Measurements from ENCODE around the gene SKAP1.
"Not testable (repeated sequence)": the region's sequence is repeated elsewhere in the genome, so short reads cannot be mapped to it uniquely, and the experiment has no call there.

The SKAP1 gene

GRCh38 chr17:48311324-48311723 is 118.7 kb downstream of the SKAP1 start:
- no peak for DNase-seq

DNA sequence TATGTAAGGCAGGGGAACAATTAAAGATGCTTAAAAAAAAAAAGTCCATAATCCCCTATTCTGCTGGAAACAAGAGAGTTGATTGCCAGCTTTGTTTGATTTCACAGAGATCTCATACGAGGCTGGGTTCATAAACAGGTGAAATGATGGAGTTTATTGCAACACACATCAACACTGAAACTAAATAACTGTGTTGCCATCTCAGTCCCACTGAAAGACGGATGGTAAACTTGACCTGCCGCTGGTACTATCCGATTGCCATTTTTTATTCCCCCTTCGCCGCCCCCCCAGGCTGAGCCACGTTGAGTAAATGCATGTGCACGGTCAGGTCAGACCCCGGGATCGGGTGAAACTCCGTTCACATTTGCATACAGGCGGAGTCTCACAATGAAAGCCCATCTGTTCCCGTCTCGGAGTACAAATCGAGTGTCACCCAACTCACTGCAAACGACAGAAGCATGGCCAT is 119.2 kb downstream of the SKAP1 start:
- DNase-seq = no peak

DNA sequence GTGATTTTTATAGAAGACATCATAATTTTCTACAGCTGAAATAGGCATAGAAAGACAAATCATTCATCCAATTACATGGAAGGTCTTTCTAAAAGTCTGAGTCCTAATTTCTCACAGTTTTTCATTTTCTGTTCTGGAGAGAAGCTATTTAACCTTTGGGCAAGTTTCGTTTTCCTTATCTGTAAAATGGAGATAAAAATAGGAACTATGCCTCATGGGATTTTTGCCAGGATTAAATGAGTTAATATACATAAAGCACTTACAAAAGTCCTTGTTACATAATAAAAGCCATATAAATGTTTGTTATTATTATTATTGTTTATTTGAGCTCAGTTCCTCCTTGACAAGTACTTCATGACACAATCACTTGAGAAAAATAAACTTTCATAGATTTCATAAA is 121.4 kb downstream of the SKAP1 start:
- no peak for DNase-seq

DNA sequence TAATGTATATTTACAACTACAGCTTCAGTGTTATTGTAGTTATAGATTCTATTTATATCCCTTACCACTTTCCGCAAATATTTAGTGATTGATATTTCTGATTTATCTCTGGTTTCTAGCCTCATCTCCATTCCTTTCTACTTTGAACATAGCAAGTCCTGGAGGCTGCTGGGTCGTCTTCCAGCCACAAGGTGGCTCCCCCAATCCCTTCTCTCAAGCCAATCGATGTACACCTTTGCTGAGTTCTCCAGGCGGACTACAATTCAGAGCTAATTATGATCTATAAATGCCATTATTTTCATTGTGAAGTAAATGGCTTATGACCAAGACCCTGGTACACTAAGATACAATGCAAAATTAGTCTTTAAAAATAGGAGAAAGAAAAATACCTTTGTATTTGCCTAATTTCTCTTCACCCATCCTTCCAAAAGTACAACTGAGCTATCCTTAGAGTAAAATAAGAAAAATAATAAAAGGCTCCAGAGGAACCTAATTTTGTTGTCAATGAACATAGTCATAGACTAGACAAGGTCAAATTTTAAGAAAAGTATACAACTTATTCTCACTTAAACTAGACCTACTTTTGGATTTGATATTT is 122.1 kb downstream of the SKAP1 start:
- DNase-seq = no peak

DNA sequence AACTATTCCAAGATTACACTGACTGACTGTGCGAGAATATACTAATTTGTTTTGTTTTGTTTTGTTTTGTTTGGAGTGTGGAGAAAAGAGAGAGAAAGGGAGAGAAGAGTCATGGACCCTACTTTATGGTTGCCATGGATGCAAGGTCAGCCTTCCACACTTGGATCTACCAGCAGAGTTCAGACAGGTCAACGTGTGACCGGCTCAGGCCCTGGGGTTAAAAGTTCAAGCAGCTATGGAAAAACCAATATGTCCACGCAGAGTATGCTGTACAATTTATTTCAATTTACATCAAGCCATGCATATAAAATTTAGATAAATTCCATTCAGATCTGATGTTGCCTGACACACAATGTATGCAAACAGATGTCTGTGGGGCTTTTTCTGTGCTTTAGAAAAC is 122.8 kb downstream of the SKAP1 start:
- no peak for DNase-seq

GRCh38 chr17:48301002-48301401 is 129.0 kb downstream of the SKAP1 start:
- no peak for DNase-seq

GRCh38 chr17:48299760-48300159 is 130.3 kb downstream of the SKAP1 start:
- DNase-seq = no peak

GRCh38 chr17:48297825-48298224 is 132.2 kb downstream of the SKAP1 start:
- DNase-seq = no peak

DNA sequence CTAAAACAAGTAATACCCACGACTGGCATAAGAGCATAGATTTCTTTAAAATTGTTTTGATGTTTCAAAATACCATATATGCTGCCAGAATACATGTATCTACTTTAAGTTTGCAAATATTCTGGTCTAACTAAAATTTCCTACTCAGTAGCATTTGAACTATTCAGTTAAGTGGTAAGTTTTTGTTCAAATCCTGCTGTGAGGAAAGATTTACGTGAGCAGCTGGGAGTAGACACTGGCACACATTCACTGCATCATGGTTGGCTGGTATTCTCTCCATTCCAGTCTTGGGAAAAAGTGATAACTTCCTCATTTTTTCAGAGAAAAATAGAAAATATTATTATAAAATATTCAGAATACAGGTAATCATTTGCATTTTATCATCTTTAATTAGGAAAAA is 133.6 kb downstream of the SKAP1 start:
- DNase-seq = no peak

GRCh38 chr17:48295362-48296288 is 134.4 kb downstream of the SKAP1 start:
- no peak for DNase-seq

DNA sequence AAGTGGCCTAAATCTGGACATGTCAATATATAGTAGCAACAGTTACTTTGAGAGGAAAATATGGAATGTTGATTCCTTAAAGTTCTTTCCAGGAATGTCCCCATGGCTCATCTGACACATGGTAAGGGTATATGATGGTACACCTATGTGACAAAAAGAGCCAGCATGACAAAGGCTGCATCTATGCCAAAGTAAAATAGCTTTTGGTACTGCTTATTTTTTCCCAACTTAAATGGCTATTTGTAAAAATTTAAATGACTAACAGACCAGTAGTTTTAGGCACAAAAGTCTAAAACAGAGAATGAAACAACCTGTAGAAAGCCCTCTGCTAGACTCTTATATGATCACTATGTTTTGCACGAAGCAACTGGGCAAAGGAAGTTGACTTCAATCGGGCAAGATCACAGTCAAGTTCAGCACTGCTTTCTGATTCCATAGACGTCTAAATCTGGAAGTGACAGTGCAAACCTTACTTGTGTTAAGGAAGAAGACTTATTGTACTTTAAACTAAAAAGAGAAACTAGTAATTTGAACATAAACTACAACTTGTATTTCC is 135.1 kb downstream of the SKAP1 start:
- DNase-seq = no peak

DNA sequence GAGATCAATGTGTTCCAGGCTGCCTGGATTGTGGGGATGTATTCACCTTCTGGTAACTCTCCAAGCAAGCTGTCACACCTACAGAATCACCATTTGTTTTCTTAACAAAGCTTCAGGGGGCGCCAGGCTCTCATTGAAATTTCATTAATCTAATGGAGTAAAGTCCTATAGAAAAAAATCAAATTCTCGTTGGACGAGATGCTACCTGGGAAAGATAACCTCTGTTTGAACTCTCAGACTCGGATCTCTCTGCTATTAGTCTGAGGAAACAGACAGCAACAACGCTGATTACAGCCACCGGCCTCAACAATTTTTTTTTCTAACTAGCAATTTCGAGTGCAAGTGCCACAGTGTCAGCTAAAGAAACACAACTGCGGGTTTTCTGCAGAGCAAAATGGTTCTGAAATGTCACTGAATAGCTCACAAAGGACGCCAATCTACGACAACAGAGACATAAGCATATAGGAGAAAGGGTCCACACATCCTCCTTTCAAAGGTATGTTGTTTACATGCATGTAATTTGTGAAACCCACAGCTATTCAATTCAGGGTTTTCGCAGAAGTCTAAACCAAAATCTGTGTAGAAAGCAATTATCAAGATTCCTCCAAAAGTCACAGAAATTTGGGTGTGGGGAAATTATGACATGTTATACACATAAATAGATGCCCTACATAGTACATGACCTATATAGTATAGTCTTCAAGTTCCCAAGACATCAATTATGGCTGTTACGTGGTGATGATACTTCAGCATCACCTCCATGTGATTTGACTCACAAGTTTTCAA is 135.8 kb downstream of the SKAP1 start:
- no peak for DNase-seq

DNA sequence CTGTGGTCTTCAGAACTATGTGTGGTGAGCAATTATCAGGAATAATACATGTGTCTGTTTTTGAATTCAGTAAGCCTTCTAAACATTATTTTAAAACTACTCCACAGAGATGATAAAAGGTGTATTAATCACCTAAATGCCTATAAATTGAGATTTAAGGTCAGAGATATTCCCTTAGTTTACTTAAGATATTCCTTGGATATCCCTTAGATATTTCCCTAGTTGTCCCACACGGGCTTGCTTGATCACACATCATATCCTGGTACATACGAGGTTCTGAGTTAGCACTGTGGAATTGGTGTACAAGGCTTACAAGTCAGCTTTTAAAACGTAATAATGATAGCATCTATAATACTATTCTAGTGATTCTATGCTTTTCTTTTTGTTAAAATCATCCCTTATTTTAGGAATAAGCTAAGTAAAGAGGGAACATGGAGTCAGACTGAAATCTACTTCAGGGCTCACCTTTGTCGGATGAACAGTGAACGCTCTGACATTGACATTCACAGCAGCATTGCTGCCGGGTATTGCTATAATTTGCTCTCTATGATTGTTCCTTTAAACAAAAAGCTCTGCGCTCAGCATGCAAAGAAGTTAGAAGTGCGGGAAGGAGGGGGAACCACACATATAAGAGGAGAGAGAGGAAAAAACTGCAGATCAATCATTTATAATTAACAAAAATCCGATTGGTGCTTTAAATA is 136.5 kb downstream of the SKAP1 start:
- no peak for DNase-seq

GRCh38 chr17:48290378-48290777 is 139.6 kb downstream of the SKAP1 start:
- DNase-seq = no peak

DNA sequence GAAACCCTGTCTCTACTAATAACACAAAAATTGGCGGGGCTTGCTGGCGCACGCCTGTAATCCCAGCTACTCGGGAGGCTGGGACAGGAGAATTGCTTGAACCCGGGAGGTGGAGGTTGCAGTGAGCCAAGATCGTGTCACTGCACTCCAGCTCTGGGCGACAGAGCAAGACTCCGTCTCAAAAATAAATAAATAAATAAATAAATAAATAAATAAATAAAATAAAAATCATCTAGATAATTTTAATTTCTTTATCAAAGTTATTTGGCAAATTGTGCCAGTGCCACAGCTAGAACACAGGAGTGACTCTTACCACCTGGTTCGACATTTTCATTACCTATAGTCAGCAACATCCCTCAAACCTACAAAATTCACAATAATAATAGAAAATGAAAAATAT is 143.1 kb downstream of the SKAP1 start:
- DNase-seq = not testable (repeated sequence)

- DNase-seq = no peak
Observed at GRCh38 chr17:48285614-48286013, 144.4 kb downstream of the SKAP1 start.

GRCh38 chr17:48283907-48284306 is 146.1 kb downstream of the SKAP1 start:
- no peak for DNase-seq

- DNase-seq = no peak
Observed at GRCh38 chr17:48283411-48283810, 146.6 kb downstream of the SKAP1 start.

DNA sequence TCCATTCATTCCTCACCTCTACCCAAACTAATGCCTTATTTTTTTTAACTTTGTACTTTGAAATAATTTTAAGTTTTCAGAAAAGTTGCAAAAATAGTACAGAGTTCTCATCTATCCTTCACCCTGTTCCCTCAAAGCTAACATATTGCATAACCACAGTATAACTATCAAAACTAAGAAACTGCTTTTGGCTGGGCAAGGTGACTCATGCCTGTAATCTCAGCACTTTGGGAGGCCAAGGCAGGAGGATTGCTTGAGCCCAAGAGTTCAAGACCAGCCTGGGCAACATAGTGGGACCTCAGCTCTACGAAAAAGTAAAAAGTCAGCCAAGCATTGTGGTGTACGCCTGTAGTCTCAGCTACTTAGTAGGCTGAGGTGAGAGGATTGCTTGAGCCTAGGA is 147.7 kb downstream of the SKAP1 start:
- DNase-seq = no peak

GRCh38 chr17:48278760-48279491 is 151.1 kb downstream of the SKAP1 start:
- DNase-seq = no peak

- DNase-seq = no peak
Observed at GRCh38 chr17:48276776-48277175, 153.2 kb downstream of the SKAP1 start.

GRCh38 chr17:48270899-48271298 is 159.1 kb downstream of the SKAP1 start:
- no peak for DNase-seq

All from activated CD4-positive, CD25-positive, alpha-beta regulatory T cell treated with anti-CD3 and anti-CD28 coated beads, Interleukin-2, amount 50 U/mL, for 72 hours (primary cell).